ENCODE data around the gene DAGLB.
A peak's percentile ranks its signal among the peaks of the same experiment; 100 is the strongest.
"Not testable (repeated sequence)": the region's sequence is repeated elsewhere in the genome, so short reads cannot be mapped to it uniquely, and the experiment has no call there.

The DAGLB gene

GRCh38 chr7:6447581-6448199 is at the start of gene DAGLB:
Gene DAGLB (minus strand): TSS chr7:6447954. CDS start chr7:6447842, 112 bp downstream.
- DNase-seq = peak; percentile 92

GRCh38 chr7:6497637-6497905 is 49.8 kb upstream of the DAGLB start:
- no peak for DNase-seq

- DNase-seq = no peak
Measured at GRCh38 chr7:6496842-6497636, 49.3 kb upstream of the DAGLB start.

GRCh38 chr7:6495597-6496262 is 48.0 kb upstream of the DAGLB start:
- DNase-seq = no peak

- no peak for DNase-seq
Measured at GRCh38 chr7:6494365-6494764, 46.6 kb upstream of the DAGLB start.

GRCh38 chr7:6491194-6491593 is 43.4 kb upstream of the DAGLB start:
- no peak for DNase-seq

GRCh38 chr7:6489612-6490011 is 41.9 kb upstream of the DAGLB start:
- no peak for DNase-seq

GRCh38 chr7:6487184-6487545 is 39.4 kb upstream of the DAGLB start:
- no peak for DNase-seq

GRCh38 chr7:6486438-6487183 is 38.9 kb upstream of the DAGLB start:
- no peak for DNase-seq

- no peak for DNase-seq
Measured at GRCh38 chr7:6482743-6483119, 35.0 kb upstream of the DAGLB start.

- no peak for DNase-seq
Measured at GRCh38 chr7:6482307-6482706, 34.6 kb upstream of the DAGLB start.

- DNase-seq = no peak
Measured at GRCh38 chr7:6481445-6481844, 33.7 kb upstream of the DAGLB start.

- no peak for DNase-seq
Measured at GRCh38 chr7:6480323-6480660, 32.5 kb upstream of the DAGLB start.

GRCh38 chr7:6479067-6479466 is 31.3 kb upstream of the DAGLB start:
- no peak for DNase-seq

- no peak for DNase-seq
Measured at GRCh38 chr7:6478186-6478585, 30.4 kb upstream of the DAGLB start.

GRCh38 chr7:6477318-6477660 is 29.5 kb upstream of the DAGLB start:
- no peak for DNase-seq

- no peak for DNase-seq
Measured at GRCh38 chr7:6476596-6477317, 29.0 kb upstream of the DAGLB start.

- no peak for DNase-seq
Measured at GRCh38 chr7:6475433-6476186, 27.9 kb upstream of the DAGLB start.

- no peak for DNase-seq
Measured at GRCh38 chr7:6465862-6466261, 18.1 kb upstream of the DAGLB start.

- not testable (repeated sequence) for DNase-seq
Measured at GRCh38 chr7:6463609-6464008, 15.9 kb upstream of the DAGLB start.

GRCh38 chr7:6461946-6462550 is 14.3 kb upstream of the DAGLB start:
- no peak for DNase-seq

- DNase-seq = no peak
Measured at GRCh38 chr7:6460990-6461584, 13.3 kb upstream of the DAGLB start.
